ENCODE results near the gene ROR2.
"Not testable (repeated sequence)": the region's sequence is repeated elsewhere in the genome, so short reads cannot be mapped to it uniquely, and the experiment has no call there.

The ROR2 gene

DNA sequence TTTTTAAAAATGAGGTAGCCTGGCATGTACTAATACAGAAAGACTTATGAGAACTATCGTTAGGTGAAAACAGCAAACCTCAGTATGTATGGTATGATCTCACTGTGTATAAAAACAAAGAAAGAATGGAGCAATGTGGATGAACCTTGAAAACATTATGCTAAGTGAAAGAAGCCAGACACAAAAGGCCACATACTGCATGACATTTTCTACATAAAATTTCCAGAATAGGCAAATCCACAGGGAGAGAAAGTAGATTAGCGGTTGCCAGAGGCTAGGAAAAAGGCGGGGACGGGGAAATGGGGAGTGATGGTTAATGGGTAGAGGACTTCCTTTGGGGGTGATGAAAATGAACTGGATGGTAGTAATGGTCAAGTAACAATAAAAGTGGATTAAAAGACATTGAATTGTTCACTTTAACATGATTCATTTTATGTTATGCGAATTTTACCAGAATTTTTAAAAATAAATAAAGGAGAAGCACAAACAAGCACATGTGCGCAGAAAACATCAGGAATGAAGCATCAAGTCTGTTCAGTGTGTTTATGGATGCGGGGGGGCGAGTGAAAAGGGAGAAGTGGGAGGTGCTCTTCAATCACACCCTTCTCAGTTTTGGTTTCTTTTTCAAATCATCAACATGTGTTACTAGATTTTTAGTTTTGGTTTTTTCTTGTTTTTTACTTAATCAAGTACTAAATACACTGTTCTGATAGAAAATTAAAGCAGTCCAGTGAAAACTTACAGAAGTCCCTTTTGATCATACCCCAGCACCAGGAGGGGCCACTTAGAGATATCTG, 16.3 kb downstream of the ROR2 start:
- DNase-seq = no peak

DNA sequence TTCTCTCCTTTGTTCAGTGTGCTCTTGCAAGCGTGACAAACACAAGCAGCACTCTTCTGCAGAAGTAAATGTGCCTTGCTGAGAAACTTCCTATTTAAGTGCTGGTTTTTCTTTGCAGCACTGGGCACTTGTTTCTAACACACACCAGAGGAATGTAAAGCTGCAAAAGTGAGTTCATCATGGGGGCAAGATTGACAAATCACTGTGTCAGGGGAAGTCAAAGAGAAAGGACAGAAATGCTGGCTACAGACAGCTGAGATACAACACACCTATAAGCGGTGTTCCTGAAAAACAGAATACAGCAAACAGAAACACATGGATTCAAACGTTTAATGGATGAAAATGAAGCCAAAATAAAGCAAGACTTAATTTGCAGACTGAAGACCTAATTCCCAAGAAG, 19.6 kb downstream of the ROR2 start:
- in situ Hi-C loops (cut with MboI; ENCODE audit: low pct_unique_long_range_greater_than_20kb, low sequenced_read_pairs) = no loop called here
- no peak for DNase-seq

More for the DNA sequence above, 16.3 kb downstream of the ROR2 start:
- in situ Hi-C loops (cut with MboI; ENCODE audit: low pct_unique_long_range_greater_than_20kb, low sequenced_read_pairs) = no loop called here

DNA sequence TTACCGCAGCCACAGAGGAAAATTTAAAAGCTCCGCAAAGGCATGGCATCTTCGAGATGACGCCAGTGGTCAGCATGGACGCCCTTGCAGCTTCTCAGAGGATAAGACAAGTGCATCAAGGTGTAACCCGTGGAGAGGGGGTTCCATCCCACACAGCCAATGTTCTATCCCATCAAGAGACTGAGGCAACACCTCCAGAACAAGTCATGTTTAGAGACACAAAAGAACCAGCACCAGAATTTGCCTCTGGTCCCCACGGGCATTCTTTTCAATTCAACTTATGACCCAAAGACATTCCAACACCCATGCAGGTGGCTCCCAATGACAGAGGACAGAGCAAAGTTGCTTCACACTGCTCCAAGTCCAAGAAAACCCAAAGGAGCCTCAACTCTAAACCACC, 20.7 kb downstream of the ROR2 start:
- in situ Hi-C loops (cut with MboI; ENCODE audit: low pct_unique_long_range_greater_than_20kb, low sequenced_read_pairs) = no loop called here
- DNase-seq = no peak

DNA sequence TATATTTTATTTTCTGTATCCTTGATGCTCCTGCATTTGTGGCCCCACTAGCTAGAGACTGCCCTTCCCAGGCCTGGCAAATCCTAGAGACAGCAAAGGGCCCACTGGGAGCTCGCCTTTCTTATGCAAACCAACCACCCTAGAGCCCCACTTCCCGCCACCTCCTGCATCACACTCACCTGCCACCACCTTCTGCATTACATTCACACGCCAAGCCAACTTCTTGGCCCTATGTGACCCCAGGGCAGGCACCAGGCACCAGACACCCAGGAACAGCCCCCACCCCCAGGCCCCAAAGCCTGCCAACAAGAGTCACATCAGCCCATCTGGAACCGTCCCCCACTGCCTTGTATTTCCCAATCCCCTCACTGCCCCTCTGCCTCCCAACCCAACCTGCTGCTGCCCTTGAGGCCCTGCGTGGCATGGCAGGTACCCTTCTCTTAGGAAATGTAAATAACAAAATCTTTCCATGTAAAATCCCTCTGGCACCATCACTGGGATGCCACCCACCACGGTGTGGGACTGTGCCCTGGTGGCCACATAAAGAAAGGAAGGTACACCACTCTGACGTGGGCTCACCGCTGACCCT, 22.0 kb downstream of the ROR2 start:
- no peak for DNase-seq
- in situ Hi-C loops (cut with MboI; ENCODE audit: low pct_unique_long_range_greater_than_20kb, low sequenced_read_pairs) = no loop called here

DNA sequence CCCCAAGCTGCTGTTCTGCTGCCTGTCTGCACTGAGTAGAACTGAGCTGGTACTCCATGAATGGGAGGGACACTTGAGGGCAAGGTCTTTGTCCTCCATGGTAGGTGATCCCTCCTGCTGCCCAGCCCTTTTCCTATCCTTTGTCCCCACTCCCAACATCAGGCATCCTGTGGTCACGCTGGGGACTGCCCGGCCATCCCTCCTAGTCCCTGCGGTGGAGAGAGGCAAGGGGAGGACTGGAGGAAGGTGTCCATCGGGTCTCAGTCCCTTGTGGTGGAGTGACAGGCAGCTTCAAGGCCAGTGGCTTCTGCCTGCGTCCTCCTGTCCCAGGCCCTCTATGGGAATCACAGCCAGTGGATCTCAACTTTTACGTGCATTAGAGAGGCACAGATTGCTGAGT, 25.9 kb downstream of the ROR2 start:
- in situ Hi-C loops (cut with MboI; ENCODE audit: low pct_unique_long_range_greater_than_20kb, low sequenced_read_pairs) = no loop called here
- no peak for DNase-seq

DNA sequence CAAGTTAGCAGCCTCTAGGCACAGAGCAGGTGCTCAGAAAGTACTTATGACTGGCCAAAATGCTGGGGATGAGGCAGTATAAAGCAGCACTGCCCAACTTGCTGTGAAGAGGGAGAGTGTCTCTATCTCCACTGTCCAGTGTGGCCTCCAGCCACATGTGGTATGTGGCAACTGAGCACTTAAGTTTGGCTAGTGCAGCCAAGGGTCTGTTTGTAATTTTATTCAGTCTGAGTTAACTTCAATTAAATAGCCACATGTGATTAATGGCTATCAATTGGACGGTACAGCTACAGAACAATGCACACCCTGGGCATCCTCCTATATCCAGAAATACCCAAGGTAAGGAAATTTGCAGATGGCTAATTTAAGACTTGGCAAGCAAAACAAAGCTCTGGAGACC, 26.9 kb downstream of the ROR2 start:
- no peak for DNase-seq
- in situ Hi-C loops (cut with MboI; ENCODE audit: low pct_unique_long_range_greater_than_20kb, low sequenced_read_pairs) = no loop called here

DNA sequence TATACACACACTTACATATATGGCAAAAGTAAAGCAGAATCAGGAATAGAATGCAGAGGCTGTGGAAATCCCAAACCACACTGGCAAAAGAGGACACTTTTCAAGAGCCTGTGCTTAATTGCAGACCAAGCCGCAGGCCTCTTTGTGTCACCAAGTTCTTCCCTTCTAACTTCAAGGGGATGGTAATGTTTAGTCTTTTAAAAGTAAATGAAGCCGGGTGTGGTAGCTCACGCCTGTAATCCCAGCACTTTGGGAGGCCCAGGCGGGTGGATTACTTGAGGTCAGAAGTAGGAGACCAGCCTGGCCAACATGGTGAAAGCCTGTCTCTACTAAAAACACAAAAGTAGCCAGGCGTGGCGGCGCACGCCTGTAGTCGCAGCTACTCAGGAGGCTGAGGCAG, 28.7 kb downstream of the ROR2 start:
- no peak for DNase-seq

DNA sequence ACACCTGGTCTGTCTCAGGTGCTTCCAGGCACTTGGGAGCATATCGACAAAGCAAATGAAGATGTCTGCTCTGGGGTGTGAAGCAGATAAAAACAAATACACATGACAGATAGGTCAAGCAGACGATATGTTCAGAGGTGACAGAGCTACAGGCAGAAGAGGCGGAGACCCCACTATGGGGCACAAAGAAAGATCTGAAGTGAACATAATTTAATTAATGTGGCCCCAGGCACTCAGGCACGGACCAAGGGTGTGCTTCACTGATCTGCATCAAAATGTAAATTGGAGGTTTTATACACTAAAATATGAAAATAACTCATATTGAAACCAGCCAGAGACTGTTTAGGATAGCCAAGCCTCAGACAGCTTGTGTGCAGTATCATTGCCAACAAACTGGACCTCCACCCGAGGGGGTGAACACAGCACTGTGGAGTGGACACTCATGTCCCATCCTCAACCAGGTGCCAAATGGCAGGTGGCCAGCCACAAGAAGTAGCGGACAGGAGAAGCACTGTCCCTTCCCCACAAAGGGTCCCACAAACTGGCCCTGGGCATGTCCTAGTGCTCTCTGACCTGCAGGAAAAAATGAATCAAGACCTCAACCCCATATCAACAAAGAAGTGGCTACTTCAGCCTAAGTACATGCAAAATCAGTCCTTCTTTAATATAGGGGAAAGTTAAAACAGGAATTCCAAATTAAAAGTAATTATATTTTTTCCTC, 29.2 kb downstream of the ROR2 start:
- in situ Hi-C loops (cut with MboI; ENCODE audit: low pct_unique_long_range_greater_than_20kb, low sequenced_read_pairs) = no loop called here

More for the DNA sequence above, 28.7 kb downstream of the ROR2 start:
- in situ Hi-C loops (cut with MboI; ENCODE audit: low pct_unique_long_range_greater_than_20kb, low sequenced_read_pairs) = no loop called here

DNA sequence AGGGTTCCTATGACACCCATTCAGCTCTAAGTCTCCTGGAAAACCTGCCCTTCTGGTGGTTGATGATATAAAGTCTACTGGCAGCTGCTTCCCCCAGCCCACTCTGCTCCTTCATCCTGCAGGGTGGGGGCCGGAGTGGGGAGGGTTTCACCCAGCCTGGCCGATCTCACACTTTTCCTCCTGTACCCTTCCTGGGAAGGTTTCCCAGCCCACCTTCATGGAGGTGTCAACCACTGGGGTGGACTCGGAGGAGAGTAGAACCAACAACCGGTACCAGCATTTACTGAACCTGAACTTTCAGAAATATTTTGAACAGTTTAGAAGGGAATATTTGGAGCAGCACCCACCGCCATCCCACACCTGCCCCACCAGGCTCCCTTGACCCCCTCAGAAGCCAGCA, 30.4 kb downstream of the ROR2 start:
- in situ Hi-C loops (cut with MboI; ENCODE audit: low pct_unique_long_range_greater_than_20kb, low sequenced_read_pairs) = no loop called here
- no peak for DNase-seq

More for the DNA sequence above, 29.2 kb downstream of the ROR2 start:
- no peak for DNase-seq

DNA sequence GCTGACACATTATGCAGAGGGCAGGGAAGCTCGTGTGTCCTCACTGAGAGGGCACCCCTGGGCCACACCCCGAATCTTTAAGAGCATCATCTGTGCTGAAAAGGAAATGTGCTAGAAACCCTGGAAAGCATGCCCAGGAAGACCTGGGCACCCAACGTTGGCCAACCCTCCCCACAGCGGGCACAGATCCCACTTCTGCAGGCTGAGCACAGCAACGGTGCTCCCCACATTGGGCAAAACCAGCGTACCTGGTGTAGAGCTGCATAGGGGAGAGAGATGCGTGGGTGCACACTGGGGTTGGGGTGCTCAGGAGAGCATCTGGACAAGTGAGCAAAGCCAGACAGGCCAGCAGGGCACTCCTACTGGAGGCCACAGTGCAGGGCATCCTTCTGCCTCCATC, 32.6 kb downstream of the ROR2 start:
- in situ Hi-C loops (cut with MboI; ENCODE audit: low pct_unique_long_range_greater_than_20kb, low sequenced_read_pairs) = no loop called here
- DNase-seq = no peak

DNA sequence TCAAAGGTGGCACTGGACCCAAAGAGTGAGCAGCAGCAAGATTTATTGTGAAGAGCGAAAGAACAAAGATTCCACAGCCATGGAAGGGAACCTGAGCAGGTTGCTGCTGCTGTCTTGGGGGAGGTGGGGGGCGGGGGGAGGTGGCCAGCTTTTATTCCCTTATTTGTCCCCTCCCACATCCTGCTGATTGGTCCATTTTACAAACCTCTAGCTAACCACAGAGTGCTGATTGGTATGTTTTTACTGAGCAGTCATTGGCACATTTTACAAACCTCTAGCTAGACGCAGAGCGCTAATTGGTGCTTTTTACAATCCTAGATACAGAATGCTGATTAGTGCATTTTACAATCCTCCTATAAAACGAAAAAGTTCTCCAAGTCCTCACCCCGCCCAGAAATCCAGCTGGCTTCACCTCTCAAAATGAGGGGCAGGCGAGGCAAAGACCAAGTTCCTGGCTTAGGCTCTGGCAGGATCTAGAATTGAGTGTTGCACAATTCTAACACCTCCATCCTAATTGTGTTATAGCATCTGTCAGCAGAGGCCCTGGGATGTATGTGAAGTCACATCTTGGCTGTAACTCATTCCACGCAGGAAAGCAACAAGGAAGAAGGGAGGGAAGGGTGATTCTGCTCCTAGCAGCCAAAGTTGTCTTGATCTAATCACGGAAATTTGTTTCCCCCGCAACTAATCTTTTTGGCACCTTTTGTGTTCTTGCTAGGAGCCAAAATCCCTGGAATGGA, 34.3 kb downstream of the ROR2 start:
- DNase-seq = no peak

DNA sequence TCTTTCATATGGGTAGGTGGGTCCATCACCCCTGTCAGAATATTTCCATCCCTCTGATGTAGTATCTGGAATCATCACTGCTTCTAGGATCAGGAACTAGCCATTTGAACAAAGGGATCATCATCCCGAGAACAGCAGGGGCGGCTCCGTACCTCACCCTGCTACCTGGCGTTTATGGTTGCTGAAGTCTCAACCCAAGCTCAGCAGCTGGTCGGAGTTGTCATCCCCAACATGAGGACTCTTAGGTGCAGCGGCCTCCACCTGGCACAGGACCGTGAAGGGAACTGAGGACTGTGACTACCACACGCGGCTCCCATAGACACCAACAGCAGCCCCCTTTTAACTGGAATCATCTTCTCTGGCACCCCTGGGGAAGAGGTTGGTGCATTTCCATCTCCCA, 35.1 kb downstream of the ROR2 start:
- DNase-seq = no peak
- in situ Hi-C loops (cut with MboI; ENCODE audit: low pct_unique_long_range_greater_than_20kb, low sequenced_read_pairs) = no loop called here

More for the DNA sequence above, 34.3 kb downstream of the ROR2 start:
- in situ Hi-C loops (cut with MboI; ENCODE audit: low pct_unique_long_range_greater_than_20kb, low sequenced_read_pairs) = no loop called here

DNA sequence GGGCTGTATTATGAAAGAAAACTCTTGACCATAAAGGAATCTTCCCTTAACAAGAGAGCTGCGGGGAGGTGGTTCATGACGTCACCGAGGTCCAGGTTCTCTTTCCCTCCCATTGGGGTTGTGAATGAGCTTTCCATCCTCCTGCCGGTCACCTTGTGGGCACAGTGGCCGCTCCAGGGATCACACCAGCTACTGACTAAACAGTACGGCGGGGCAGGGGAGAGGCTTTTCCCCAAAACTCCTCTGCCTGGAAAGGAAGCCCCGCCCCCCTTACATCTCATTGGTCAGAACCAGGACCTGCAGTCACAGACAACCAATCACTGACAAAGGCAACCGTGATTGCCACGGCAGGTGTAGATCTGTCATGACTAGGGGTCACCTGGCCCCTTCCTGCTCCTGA, 35.6 kb downstream of the ROR2 start:
- in situ Hi-C loops (cut with MboI; ENCODE audit: low pct_unique_long_range_greater_than_20kb, low sequenced_read_pairs) = no loop called here
- no peak for DNase-seq

DNA sequence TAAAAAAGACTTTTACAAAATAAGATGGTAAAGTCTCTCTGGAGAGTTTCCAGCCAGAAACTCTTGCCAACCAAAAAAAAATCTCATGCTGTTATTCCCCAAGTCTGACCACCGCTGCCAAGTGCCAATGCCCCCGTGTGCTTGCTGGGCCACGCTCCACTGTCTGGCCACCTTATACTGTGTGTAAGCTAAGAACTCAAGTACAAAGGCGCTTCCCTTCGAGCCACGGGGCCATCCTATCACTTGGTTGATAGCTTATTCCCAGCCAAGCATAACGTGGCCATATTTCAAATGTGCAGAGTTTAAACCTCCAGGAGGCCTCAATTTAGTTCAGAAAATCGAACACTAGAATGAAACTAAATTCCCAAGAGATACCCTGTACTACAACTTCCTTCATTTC, 36.0 kb downstream of the ROR2 start:
- no peak for DNase-seq
- in situ Hi-C loops (cut with MboI; ENCODE audit: low pct_unique_long_range_greater_than_20kb, low sequenced_read_pairs) = no loop called here

DNA sequence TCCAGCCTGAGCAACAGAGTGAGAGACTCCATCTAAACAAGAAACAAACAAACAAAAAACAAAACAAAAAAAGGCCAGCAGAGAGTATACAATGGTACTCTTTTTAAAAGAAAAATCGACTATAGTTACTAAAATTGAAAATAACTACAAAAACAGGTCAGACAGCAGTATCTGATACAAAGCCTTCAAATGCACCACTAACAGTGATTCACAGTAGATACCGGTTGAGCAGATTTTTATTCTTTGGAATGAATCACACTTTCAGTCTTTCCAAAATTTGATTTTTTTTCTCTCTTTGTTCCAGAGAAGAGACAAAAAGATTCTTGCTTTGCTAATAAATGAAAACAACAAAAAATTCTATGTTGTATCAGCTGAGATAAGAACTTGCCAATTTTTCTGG, 36.9 kb downstream of the ROR2 start:
- no peak for DNase-seq
- in situ Hi-C loops (cut with MboI; ENCODE audit: low pct_unique_long_range_greater_than_20kb, low sequenced_read_pairs) = no loop called here

DNA sequence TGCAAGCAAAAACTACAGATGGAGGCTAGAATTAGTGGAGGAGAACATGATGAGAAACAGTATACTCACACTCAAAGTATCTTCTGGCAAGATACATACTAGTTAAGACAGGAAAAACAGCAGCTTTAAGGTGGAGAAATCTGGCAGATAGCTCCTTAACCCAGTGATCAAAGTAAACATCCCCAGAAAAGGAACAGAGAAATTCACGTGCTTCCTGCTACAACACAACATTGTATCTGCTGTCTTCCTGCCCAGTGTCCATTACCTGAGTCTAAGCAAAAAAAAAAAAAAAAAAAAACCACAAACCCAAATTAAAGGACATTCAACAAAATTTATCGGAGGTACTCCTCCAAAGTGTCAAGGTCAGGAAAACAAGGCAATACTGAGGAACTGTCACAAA, 38.4 kb downstream of the ROR2 start:
- no peak for DNase-seq
- in situ Hi-C loops (cut with MboI; ENCODE audit: low pct_unique_long_range_greater_than_20kb, low sequenced_read_pairs) = no loop called here

DNA sequence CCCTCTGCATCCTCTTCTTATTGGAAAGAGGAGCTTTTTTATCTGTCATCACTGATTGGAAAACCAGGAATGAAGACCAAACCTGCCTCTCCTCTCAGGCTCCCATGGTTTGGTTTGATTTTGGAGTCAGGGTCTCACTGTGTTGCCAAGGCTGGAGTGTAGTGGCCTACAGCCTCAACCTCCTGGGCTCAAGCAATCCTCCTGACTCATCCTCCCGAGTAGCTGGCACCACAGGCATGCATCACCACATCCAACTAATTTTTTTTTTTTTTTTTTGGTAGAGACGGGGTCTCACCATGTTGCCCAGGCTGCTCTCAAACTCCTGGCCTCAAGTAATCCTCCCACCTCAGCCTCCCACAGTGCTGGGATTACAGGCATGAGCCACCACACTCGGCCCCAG, 40.8 kb downstream of the ROR2 start:
- in situ Hi-C loops (cut with MboI; ENCODE audit: low pct_unique_long_range_greater_than_20kb, low sequenced_read_pairs) = not testable (repeated sequence)

DNA sequence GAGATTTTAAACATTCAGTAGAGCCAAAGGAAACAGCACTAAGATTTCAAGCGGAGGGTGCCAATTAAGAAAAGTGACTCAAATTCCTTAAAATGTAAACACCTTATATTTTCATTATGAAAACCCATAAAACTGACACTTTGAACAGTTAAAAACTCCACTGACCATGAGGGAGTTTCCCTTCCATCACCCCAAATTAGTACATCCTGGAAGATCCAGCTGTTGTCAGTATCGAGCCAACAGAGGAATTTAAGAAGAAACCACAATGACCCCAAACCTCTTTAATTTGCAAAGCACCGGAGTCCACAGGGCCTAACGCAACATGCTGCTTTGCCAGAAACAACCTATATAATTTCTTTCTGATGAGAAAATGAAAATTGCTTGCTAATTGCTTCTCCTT, 41.3 kb downstream of the ROR2 start:
- in situ Hi-C loops (cut with MboI; ENCODE audit: low pct_unique_long_range_greater_than_20kb, low sequenced_read_pairs) = no loop called here
- DNase-seq = no peak

More for the DNA sequence above, 40.8 kb downstream of the ROR2 start:
- not testable (repeated sequence) for DNase-seq

DNA sequence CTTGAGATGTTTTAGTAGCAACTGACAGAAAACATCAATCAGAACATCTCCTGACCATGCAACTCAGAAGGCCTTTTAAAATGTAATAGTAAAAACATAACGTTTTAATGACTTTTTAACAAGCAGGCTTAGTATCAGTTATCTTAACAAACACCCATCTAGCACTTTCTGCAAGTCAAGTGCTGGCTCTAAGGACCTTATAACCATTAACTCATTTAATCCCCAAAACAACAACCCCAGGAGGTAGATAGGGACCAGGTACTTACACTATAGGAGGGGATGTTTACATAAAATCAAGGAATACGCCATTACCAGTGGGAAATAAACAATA, 41.8 kb downstream of the ROR2 start:
- in situ Hi-C loops (cut with MboI; ENCODE audit: low pct_unique_long_range_greater_than_20kb, low sequenced_read_pairs) = no loop called here
- DNase-seq = no peak
